Large intestine (tissue), 3 donors: Measurements from ENCODE around the gene TSPAN5. TPM values are rescaled to one million over a fixed set of nuclear protein-coding genes. Genes with fewer than 3 reads are reported as not detected.

Experiments
- DNase-seq, 2 donors: peaks; one replicate each; pipeline versions ENCODE4 v3.0.0 to v3.0.0-alpha.2; 2013
- H3K27ac ChIP-seq: one replicate; pipeline ENCODE4 v1.5.1; 2013; ENCODE audit warnings: low read length
- H3K27me3 ChIP-seq: 2 replicates; pipeline ENCODE4 v1.6.1; 2013; ENCODE audit warnings: low read length; ENCODE audit not compliant: control insufficient read depth, insufficient read depth
- H3K36me3 ChIP-seq: 2 replicates; pipeline ENCODE4 v1.6.1; 2013; ENCODE audit warnings: low read length; ENCODE audit not compliant: control insufficient read depth, insufficient read depth
- H3K4me1 ChIP-seq: one replicate; pipeline ENCODE4 v1.6.1; 2013; ENCODE audit warnings: low read length; ENCODE audit not compliant: control insufficient read depth, insufficient read depth
- H3K4me3 ChIP-seq: one replicate; pipeline ENCODE4 v1.5.1; 2013; ENCODE audit warnings: low read length
- H3K9me3 ChIP-seq: one replicate; pipeline ENCODE4 v1.6.1; 2013; ENCODE audit warnings: mild to moderate bottlenecking, low read depth, low read length, moderate library complexity; ENCODE audit not compliant: control insufficient read depth
- WGBS: methylation state at CpG from one replicate; pipeline ENCODE4 v1.1.5; 2013; ENCODE audit warnings: low lambda C conversion rate; ENCODE audit not compliant: insufficient coverage; 5-methylcytosine and 5-hydroxymethylcytosine counted together
- polyA plus RNA-seq: library from polyadenylated mRNA; unstranded; fragments of 120-200 nt; gene quantifications from one replicate; pipeline ENCODE4 v1.2.1, GENCODE V29; 2013

The TSPAN5 gene
- polyA plus RNA-seq, 1 donor = 9.9 TPM

DNA sequence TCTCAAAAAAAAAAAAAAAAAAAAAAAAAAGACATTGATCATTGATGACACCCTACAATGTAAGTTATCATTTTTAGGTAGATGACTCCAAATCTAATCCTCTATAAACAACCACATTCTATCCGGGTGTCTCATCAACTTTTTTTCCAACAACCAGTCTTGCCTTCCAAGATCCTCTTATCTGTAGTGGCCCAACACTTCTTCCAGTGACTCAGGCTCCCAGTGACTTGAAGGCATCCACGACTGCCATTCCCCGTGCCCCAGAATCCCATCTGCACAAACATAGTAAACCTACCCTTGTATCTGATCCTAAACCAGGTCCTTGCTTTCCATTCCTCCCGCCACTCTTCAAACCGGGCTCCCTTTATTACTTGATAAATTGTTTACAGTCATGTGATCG is 15.6 kb upstream of the TSPAN5 start:
- Histone ChIP-seq H3K9me3 (no peaks in the 10 kb centered on the region), H3K4me3 (no peak overlapping the region), H3K27me3 (peaks cover 1% of the 10 kb centered on the region), H3K36me3 (no peaks in the 10 kb centered on the region), H3K27ac (no peak overlapping the region), H3K4me1 (no peaks in the 10 kb centered on the region)
- WGBS = 69% methylated on average over 3 of the region's 6 CpGs
- no peak for DNase-seq

DNA sequence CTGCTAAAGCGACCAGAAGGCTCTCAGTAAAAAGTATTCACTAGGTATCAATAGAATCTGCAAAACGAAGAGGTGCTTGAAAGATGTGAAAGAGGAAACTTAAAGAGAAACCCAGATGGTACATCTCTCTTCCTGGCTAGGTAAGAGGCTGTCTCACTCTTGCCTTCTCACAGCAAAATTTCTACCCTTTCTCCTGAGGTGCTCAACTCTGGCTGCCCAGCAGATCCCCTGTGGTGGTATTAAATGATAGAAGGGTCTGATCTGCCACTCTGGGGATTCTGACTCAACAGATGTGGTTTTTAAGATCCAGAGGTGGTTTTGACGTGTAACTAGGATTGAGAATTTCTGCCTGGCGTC is 14.9 kb upstream of the TSPAN5 start:
- WGBS = no CpG with 5 or more reads among the region's 4 CpGs

DNA sequence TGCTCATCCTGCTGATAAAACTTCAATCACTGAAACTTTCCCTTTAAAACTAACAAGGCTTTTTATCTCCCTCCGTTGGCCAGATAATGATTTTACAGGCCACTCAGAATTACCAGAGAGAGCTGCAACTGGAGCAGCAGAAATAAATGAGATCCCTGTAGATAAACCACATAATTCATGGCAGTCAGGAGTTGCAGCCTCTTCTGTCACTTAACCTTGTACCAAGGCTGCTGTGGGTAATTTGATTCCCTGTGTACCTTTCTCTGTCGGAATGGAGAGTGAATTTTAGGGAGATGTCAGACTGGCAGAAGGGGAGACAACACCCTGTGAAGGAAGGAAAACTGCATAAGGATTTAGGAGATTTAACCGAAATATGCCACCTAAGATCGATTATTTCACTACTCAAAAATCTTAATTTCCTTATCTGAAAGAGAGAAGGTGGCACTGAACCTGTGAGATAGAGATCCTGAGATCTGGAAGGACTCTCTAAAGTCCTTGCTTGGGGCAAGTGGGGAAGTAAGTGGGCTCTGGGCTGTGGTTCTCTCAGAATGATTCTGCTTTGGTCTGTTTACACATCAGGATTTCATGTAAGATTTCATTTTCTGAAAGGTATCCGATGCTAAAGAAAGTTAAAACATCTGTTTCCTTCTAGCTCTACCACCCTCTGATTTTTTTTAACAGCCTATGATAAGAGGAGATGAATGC is 14.3 kb upstream of the TSPAN5 start:
- DNase-seq = no peak
- H3K36me3 ChIP-seq = no peaks in the 10 kb centered on the region
- no peak overlapping the region for H3K4me3 ChIP-seq
- 20% methylated on average over 1 of the region's 5 CpGs for WGBS
- no peaks in the 10 kb centered on the region for H3K9me3 ChIP-seq
- no peaks in the 10 kb centered on the region for H3K4me1 ChIP-seq
- H3K27ac ChIP-seq = no peak overlapping the region
- H3K27me3 ChIP-seq = peaks cover 2% of the 10 kb centered on the region

More for the DNA sequence above, 14.9 kb upstream of the TSPAN5 start:
- Histone ChIP-seq H3K27ac (no peak overlapping the region), H3K4me3 (no peak overlapping the region), H3K36me3 (no peaks in the 10 kb centered on the region), H3K27me3 (peaks cover 2% of the 10 kb centered on the region), H3K9me3 (no peaks in the 10 kb centered on the region), H3K4me1 (no peaks in the 10 kb centered on the region)
- no peak for DNase-seq

DNA sequence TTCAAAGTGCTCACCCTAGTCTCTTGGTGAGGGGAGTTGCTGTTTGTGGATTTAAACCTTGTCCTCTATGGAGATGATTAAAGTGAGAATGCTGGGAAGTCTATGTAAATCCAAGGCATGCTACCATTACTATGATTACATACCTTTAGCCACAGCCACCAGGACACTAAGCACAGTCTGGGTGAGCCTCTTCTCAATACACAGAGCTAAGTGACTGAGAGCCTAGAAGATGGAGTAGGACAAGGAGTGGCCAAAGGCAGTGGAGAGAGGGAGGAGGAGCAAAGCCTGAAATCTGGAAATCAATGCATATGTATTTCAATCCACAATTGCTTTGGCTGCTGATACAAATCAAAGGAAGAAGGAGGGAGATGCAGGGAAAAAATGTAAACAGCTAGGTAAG is 12.7 kb upstream of the TSPAN5 start:
- DNase-seq = no peak
- H3K27ac ChIP-seq = no peak overlapping the region
- H3K36me3 ChIP-seq = no peaks in the 10 kb centered on the region
- peaks cover 2% of the 10 kb centered on the region for H3K27me3 ChIP-seq
- H3K4me1 ChIP-seq = no peaks in the 10 kb centered on the region
- no peaks in the 10 kb centered on the region for H3K9me3 ChIP-seq
- no peak overlapping the region for H3K4me3 ChIP-seq

DNA sequence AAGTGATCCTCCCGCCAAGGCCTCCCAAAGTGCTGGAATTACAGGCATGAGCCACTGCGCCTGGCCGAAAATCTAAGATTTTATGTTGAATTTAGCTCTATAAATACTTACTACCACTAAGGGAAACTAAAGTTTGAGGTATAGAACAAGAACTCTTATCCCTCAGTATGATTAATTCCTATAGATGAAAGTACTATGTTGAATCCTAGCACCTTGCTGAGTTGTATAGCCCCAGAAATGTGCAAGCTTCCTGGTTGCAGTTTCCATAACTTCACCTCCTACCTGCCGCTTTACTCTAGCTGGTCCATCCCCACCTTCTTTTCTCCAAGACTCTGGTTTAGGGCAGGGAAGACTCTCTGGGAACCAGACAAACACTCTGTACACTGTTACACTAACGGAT is 11.8 kb upstream of the TSPAN5 start:
- H3K4me1 ChIP-seq = no peaks in the 10 kb centered on the region
- no peak for DNase-seq
- WGBS = no CpG with 5 or more reads among the region's 5 CpGs
- H3K4me3 ChIP-seq = no peak overlapping the region
- no peaks in the 10 kb centered on the region for H3K36me3 ChIP-seq
- peaks cover under 1% of the 10 kb centered on the region for H3K9me3 ChIP-seq
- H3K27me3 ChIP-seq = peaks cover 2% of the 10 kb centered on the region
- H3K27ac ChIP-seq = no peak overlapping the region

DNA sequence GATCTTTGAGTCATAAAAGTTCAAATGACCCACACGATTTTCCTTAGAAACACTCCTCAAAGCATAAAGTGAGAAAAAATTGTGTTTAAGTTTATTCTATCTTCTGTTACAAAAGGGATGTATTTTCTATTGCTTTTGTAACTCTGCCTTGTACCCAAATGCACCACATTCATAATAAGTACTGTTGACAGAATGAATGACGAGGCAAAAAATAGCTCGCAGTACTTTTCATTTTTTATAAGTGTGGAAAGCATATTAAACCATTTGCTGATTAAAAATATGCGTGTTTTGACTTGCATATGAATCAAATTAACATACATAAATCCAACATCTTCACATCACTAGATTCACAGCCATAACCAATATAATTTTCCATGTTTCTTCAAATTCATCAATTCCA is 11.2 kb upstream of the TSPAN5 start:
- Histone ChIP-seq H3K36me3 (no peaks in the 10 kb centered on the region), H3K4me3 (no peak overlapping the region), H3K27ac (no peak overlapping the region), H3K4me1 (no peaks in the 10 kb centered on the region), H3K9me3 (peaks cover 3% of the 10 kb centered on the region), H3K27me3 (peaks cover 2% of the 10 kb centered on the region)
- WGBS = 92% methylated on average over 2 of the region's 4 CpGs
- no peak for DNase-seq

DNA sequence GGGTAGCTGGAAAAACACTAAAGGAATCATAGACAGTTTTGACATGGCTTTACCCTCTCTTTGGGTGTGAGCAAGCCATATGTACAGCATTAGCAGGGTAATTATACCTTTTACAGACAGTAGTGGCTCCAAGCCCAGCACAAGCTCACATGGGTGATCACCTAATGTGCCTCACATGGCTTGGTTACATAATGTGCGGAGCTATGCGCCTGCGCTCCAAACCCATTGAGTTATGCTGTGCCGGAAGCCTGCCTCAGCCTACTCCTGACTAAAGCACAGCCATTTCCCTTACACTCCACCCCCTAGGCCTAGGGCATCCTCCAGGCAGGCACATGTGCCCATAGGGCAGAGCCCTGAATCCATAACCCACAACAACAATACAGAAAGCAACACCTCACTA is 6.5 kb upstream of the TSPAN5 start:
- no CpG with 5 or more reads among the region's 4 CpGs for WGBS
- DNase-seq = no peak
- Histone ChIP-seq H3K4me1 (peaks cover 9% of the 10 kb centered on the region), H3K9me3 (peaks cover 3% of the 10 kb centered on the region), H3K27me3 (peaks cover 2% of the 10 kb centered on the region), H3K27ac (no peak overlapping the region), H3K36me3 (no peaks in the 10 kb centered on the region), H3K4me3 (no peak overlapping the region)

DNA sequence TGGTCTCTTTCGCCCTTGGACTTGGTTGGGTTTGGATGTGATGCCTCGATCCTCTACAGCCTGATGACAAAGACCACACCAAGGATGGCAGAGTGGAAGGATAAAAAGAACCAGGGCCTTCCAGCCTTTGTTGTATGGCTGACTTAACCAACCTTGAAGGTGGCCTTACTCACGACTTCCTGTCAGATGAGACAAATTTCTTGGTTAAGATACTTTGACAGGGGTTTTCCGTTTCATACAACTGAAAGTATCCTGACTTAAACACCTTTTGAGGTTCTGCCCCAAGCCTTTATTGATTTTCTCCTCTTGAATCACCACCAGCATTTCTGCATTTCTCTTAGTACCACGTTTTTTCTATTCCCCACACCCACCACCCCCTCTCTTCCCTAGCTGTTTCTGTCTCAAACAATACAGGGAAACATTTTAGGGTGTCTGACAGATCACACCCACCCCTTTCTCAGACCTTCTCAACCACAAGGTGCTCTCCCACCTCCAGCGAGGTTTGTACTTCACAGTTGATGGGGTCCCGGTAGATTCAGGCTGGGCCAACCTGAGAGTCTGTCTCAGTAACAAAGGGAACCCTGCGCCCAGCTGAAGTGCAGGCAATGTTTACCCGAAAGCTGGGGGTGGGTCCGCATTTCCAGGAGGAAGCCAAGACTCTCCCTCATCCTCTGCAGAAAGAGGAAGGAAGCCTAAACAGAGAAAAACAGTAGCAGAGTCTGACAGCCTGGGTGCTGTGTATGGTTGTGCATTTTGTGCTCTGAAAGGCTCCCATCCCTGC is 5.0 kb upstream of the TSPAN5 start:
- DNase-seq = no peak
- WGBS = 71% methylated on average over 2 of the region's 10 CpGs

DNA sequence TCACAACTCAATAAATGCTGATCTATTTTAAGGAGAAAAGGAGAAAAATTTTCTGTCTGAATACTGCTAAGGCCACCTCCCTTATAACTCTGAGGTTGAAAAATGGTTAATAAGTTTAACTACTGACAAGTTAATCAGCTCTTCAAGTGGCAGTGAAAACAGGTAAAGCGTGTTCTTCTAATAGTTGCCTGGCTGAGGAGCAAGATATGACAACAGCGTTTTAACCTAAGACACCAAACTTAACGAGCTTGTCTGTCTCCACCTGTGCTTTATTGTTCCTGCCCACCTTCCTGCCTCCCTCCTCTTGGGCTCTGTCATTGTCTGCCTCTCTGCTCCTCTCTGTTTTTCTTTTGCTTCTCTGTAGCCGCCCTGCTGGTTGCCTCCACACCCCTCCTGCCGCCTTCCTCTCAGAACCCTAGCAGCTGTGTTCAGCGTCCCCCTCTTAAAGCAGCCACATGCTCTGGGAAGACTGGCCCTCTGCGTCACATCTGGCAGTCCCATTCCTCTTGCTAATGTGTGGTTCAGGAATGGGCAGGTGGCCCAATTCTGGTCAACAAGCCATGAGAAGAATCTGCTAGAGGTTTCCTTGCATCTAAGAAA is 4.3 kb upstream of the TSPAN5 start:
- Histone ChIP-seq H3K27ac (no peak overlapping the region), H3K36me3 (no peaks in the 10 kb centered on the region), H3K9me3 (peaks cover 3% of the 10 kb centered on the region), H3K4me1 (peaks cover 20% of the 10 kb centered on the region), H3K4me3 (no peak overlapping the region), H3K27me3 (peaks cover 2% of the 10 kb centered on the region)
- peak in 1 of 2 donors; percentile 47 for DNase-seq
- 67% methylated on average over 3 of the region's 7 CpGs for whole genome bisulfite sequencing

More for the DNA sequence above, 5.0 kb upstream of the TSPAN5 start:
- Histone ChIP-seq H3K4me1 (peaks cover 19% of the 10 kb centered on the region), H3K27ac (no peak overlapping the region), H3K4me3 (no peak overlapping the region), H3K36me3 (no peaks in the 10 kb centered on the region), H3K9me3 (peaks cover 3% of the 10 kb centered on the region), H3K27me3 (no peaks in the 10 kb centered on the region)

DNA sequence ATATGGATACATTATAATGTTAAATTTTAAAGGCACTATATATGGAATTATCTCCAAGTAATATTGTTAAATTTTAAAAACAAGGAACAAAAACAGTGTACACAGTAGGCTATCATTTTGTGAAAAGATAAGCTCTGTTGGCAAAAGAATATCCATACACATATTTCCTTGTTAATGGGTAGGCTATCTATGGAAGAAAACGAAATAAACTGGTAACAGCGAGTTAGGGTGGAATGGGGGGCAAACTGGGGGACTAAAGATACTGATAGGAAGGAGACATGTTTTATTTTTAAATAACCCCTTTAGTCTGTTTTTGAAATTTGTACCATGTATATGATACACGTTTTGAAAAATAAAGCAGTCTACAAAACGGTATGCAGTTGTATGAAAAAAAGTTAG is 3.6 kb upstream of the TSPAN5 start:
- H3K4me1 ChIP-seq = peaks cover 24% of the 10 kb centered on the region
- WGBS = 39% methylated on average over 2 of the region's 4 CpGs
- no peaks in the 10 kb centered on the region for H3K36me3 ChIP-seq
- DNase-seq = no peak
- no peak overlapping the region for H3K27ac ChIP-seq
- peaks cover 3% of the 10 kb centered on the region for H3K9me3 ChIP-seq
- H3K4me3 ChIP-seq = no peak overlapping the region
- peaks cover 8% of the 10 kb centered on the region for H3K27me3 ChIP-seq
